ENCODE measurements around the gene CSH1.

GRCh38 chr17:63845509-63845908 lies 50.9 kb downstream of the CSH1 start:
- TF ChIP-seq CTCF (conservative IDR thresholded peaks at IDR 0.05) (no peak), ZFX (IDR thresholded peaks at IDR 0.05) (no peak)
